Muscle layer of colon (tissue), 2 donors: ENCODE measurements around the gene CLIC5.

Source experiments
- H3K27ac ChIP-seq: one replicate; pipeline ENCODE4 v1.7.0; 2013; ENCODE audit warnings: low read depth, mild to moderate bottlenecking, low read length, moderate library complexity
- H3K27me3 ChIP-seq, 2 donors: one replicate each; pipeline ENCODE4 v1.7.0; 2013; ENCODE audit warnings: low read length in 2 of 2, mild to moderate bottlenecking in 2 of 2; ENCODE audit not compliant: insufficient read depth in 2 of 2, control insufficient read depth in 1 of 2
- H3K36me3 ChIP-seq: one replicate; pipeline ENCODE4 v1.7.0; 2013; ENCODE audit warnings: mild to moderate bottlenecking, low read length; ENCODE audit not compliant: insufficient read depth
- H3K4me1 ChIP-seq: one replicate; pipeline ENCODE4 v1.7.0; 2013; ENCODE audit warnings: mild to moderate bottlenecking, low read length; ENCODE audit not compliant: insufficient read depth
- H3K4me3 ChIP-seq, 2 donors: one replicate each; pipeline ENCODE4 v1.7.0; 2013; ENCODE audit warnings: low read length in 2 of 2, low read depth in 1 of 2, mild to moderate bottlenecking in 1 of 2, moderate library complexity in 1 of 2
- H3K9ac ChIP-seq: one replicate; pipeline ENCODE4 v1.7.0; 2013; ENCODE audit warnings: low read length
- H3K9me3 ChIP-seq: one replicate; pipeline ENCODE4 v1.7.0; 2013; ENCODE audit warnings: mild to moderate bottlenecking, low read length
- donor health status: abdominal sarcoma.
- donor health status: Adenocarcinoma of cecum.

CLIC5 gene

DNA sequence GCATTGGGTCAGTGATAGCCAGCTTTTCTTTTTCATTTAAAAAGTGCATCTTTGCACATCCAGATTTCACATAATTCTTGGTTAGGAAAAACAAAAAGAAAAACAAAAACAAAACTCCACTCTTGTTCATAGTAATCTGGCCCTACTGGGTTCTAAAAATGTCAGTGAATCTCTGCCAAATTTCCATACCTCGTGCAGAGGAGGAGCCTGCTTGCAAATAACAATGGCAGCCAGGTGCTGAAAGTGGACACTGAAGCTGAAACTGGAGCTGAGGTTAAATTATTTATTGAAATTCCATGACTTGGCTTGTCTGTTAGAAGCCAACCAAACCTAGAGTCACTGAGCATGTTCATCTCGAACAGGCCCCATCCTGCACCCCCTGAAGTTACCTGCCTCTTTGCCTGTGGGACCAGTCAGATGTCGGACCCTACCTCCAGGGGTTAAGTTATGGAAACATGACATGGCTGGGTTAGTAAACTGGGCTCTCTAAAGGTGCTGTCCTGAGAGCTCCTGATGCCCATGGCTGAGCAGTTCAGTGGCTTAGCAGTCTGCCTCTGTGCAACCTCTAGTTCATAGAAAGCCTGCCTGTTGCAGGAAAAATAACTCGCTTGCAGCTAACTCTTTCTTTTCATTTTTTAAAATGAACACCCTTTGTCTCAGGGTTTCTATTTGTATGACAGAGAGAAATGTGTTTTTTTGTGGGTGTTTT is 42.7 kb downstream of the CLIC5 start:
- Histone ChIP-seq H3K27ac (no peak overlapping the region), H3K4me1 (no peaks in the 10 kb centered on the region), H3K9me3 (no peaks in the 10 kb centered on the region), H3K27me3 (no peaks in the 10 kb centered on the region), H3K4me3 (no peak overlapping the region), H3K9ac (no peak overlapping the region), H3K36me3 (no peaks in the 10 kb centered on the region)

DNA sequence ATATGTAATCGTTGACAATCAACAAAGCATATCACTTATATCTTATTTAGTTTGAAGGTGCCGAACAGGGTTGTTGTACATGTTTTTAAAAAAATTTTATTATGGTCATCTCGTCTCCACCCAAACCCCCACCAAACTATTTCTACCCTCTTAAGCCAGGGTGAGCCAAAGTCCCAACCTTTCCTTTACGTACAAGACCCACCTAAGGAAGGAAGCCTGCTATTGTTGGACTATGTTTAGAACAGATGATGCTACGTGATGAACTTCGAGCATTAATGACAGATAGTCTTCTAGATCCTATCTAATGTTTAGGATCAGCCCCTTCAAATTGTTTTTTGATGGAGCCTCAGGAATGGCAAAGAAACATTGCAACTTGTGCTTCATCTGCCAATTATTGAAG is 44.4 kb downstream of the CLIC5 start:
- no peaks in the 10 kb centered on the region for H3K4me1 ChIP-seq
- H3K27ac ChIP-seq: no peak overlapping the region
- no peaks in the 10 kb centered on the region for H3K9me3 ChIP-seq
- H3K9ac ChIP-seq: no peak overlapping the region
- H3K27me3 ChIP-seq: no peaks in the 10 kb centered on the region
- H3K36me3 ChIP-seq: no peaks in the 10 kb centered on the region
- no peak overlapping the region for H3K4me3 ChIP-seq

DNA sequence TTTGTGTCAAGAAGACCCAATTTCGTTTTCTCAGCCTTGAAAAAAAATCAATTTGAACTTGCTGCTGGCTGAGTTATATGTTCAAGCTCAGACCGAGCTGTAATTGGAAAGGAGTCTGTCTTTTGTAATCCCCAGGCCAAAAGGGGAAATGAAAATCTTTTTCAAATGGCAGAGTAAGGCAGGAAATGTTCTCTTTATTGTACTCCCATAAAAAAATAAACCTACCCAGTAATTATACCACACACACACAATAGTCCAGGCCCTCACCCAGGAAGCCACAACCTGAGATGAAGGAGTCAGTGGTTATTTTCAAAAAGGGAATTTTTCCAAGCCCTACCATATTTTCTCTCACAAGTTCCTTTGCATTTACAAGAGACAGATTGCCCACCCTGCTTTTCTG is 45.3 kb downstream of the CLIC5 start:
- Histone ChIP-seq H3K36me3 (no peaks in the 10 kb centered on the region), H3K27ac (no peak overlapping the region), H3K9me3 (no peaks in the 10 kb centered on the region), H3K27me3 (no peaks in the 10 kb centered on the region), H3K9ac (no peak overlapping the region), H3K4me3 (no peak overlapping the region), H3K4me1 (no peaks in the 10 kb centered on the region)

GRCh38 chr6:45969883-45970282 is 45.8 kb downstream of the CLIC5 start:
- Histone ChIP-seq H3K27ac (no peak overlapping the region), H3K9ac (no peak overlapping the region), H3K4me1 (no peaks in the 10 kb centered on the region), H3K4me3 (no peak overlapping the region), H3K27me3 (no peaks in the 10 kb centered on the region), H3K9me3 (no peaks in the 10 kb centered on the region), H3K36me3 (no peaks in the 10 kb centered on the region)

- Histone ChIP-seq H3K9me3 (peaks cover 4% of the 10 kb centered on the region), H3K27me3 (no peaks in the 10 kb centered on the region), H3K4me3 (no peak overlapping the region), H3K4me1 (no peaks in the 10 kb centered on the region), H3K36me3 (no peaks in the 10 kb centered on the region), H3K27ac (no peak overlapping the region), H3K9ac (no peak overlapping the region)
These were observed 46.6 kb downstream of the CLIC5 start for GRCh38 chr6:45969026-45969425.

DNA sequence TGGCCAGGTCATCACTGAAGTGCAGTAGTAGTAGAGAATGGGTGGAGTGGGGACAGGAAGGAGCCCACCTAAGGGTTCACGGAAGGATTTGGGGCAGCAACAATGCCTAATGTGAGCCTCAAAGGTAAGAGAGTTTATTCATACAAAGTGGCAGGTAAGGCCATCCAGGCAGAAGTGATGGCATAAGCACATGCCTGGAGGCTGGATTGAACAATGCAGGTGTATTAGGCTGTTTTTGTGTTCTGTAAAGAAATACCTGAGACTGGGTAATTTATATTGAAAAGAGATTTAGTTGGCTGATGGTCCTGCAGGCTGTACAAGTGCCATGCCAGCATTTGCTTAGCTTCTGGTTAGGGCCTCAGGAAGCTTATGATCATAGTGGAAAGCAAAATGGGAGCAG is 48.3 kb downstream of the CLIC5 start:
- Histone ChIP-seq H3K4me3 (no peak overlapping the region), H3K27ac (no peak overlapping the region), H3K36me3 (no peaks in the 10 kb centered on the region), H3K9ac (no peak overlapping the region), H3K4me1 (no peaks in the 10 kb centered on the region), H3K27me3 (no peaks in the 10 kb centered on the region), H3K9me3 (peaks cover 9% of the 10 kb centered on the region)

- Histone ChIP-seq H3K36me3 (no peaks in the 10 kb centered on the region), H3K4me1 (no peaks in the 10 kb centered on the region), H3K27me3 (no peaks in the 10 kb centered on the region), H3K9ac (no peak overlapping the region), H3K27ac (no peak overlapping the region), H3K4me3 (no peak overlapping the region), H3K9me3 (peaks cover 9% of the 10 kb centered on the region)
These were observed 48.9 kb downstream of the CLIC5 start for GRCh38 chr6:45966797-45967196.

DNA sequence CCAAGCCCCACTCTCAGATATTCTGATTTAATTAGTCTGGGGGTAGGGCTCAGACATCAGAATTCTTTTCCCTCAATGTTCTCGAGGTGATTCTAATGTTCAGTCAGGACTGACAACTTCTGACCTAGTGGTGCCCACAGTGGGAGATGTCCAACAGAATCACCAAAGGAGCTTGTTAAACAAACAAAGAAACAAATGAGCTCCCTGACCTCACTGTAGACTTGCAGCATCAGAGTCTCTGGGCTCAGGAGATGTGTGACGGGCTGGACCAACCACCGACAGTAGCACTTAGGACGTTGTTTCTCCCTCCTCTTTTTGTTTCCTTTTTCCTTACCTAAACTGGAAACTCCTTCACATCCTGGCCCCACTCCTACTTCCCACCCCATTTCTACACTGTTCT is 49.3 kb downstream of the CLIC5 start:
- Histone ChIP-seq H3K9me3 (peaks cover 9% of the 10 kb centered on the region), H3K27ac (no peak overlapping the region), H3K36me3 (no peaks in the 10 kb centered on the region), H3K4me3 (no peak overlapping the region), H3K4me1 (no peaks in the 10 kb centered on the region), H3K27me3 (no peaks in the 10 kb centered on the region), H3K9ac (no peak overlapping the region)

DNA sequence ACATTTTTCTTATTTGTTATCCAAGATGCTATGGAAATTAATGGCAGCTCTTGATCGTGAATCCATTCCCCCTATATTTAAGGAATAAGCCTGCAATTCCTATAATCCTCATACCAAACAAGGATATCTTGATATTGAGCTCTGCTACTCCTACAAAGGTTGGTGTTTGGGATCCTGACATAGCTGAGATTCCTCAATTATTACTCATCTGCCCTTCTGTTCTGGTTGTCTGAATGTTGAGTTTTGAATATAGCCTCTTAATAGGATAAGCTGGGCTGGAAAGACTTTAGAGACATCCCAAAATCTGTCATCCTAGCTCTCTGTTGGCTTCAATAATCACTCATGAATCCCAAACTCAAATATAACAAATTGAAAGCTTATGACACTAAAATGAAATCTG is 49.9 kb downstream of the CLIC5 start:
- peaks cover 9% of the 10 kb centered on the region for H3K9me3 ChIP-seq
- no peaks in the 10 kb centered on the region for H3K27me3 ChIP-seq
- no peaks in the 10 kb centered on the region for H3K4me1 ChIP-seq
- no peaks in the 10 kb centered on the region for H3K36me3 ChIP-seq
- H3K9ac ChIP-seq: no peak overlapping the region
- H3K27ac ChIP-seq: no peak overlapping the region
- no peak overlapping the region for H3K4me3 ChIP-seq

GRCh38 chr6:45965007-45965406 is 50.7 kb downstream of the CLIC5 start:
- no peaks in the 10 kb centered on the region for H3K27me3 ChIP-seq
- H3K9ac ChIP-seq: no peak overlapping the region
- no peak overlapping the region for H3K4me3 ChIP-seq
- no peak overlapping the region for H3K27ac ChIP-seq
- no peaks in the 10 kb centered on the region for H3K36me3 ChIP-seq
- H3K4me1 ChIP-seq: no peaks in the 10 kb centered on the region
- peaks cover 9% of the 10 kb centered on the region for H3K9me3 ChIP-seq

DNA sequence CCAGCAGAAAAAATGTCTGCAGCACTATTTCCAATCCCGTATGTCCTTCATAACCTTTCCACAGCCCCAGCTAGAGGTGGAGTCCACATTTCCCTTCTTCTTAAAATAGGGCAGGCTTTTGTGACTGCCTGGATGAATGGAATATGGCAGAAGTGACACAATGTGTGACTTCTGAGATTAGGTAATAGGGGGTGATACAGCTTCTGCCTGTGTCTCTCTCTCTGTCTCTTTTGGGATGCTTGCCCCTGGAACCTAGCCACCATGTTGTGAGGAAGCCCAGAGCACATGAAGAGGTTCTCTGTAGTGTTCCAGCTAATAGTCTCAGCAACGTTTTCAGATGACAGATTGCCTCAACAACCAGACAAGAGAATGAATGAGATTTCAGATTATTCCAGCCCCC is 51.4 kb downstream of the CLIC5 start:
- Histone ChIP-seq H3K4me1 (no peaks in the 10 kb centered on the region), H3K9ac (no peak overlapping the region), H3K4me3 (no peak overlapping the region), H3K36me3 (no peaks in the 10 kb centered on the region), H3K9me3 (peaks cover 9% of the 10 kb centered on the region), H3K27ac (no peak overlapping the region), H3K27me3 (no peaks in the 10 kb centered on the region)

DNA sequence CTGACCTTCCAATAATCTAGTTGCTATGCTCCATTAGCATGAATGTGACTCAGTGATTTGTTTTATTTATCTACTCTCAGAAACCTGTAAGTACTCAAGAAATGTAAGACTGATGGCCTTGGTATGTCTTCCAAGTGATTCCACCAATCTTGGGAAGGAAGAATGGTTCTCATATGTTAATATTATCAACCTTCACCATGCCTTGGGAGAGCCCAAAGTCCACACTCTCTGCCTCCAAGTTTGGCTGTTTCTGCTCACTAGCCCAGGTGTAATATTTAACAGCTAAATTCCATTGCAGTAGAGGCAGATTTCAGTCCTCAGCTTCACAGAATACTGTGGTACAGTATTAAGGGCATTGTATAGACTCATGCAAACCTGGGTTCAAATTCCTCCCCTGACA is 51.8 kb downstream of the CLIC5 start:
- Histone ChIP-seq H3K27ac (no peak overlapping the region), H3K36me3 (no peaks in the 10 kb centered on the region), H3K9me3 (peaks cover 9% of the 10 kb centered on the region), H3K27me3 (no peaks in the 10 kb centered on the region), H3K4me3 (no peak overlapping the region), H3K9ac (no peak overlapping the region), H3K4me1 (no peaks in the 10 kb centered on the region)
